Measurements from ENCODE around the gene KAT6B. TPM values are rescaled to one million over a fixed set of nuclear protein-coding genes. Genes with fewer than 3 reads are reported as not detected.

Gene KAT6B
- total RNA-seq, 2 experiments from 2014 or later: 70.3 to 74.2 TPM

GRCh38 chr10:74896788-74897527 is 70.6 kb downstream of the KAT6B start:
- no peaks in the 10 kb centered on the region for H3K27me3 Mint-ChIP-seq
- H3K4me3 Mint-ChIP-seq: no peak overlapping the region
- peaks cover 25% of the 10 kb centered on the region for H3K4me1 ChIP-seq (ENCODE audit: insufficient read depth, low read length)
- H3K27me3 ChIP-seq (ENCODE audit: control insufficient read depth in 1 of 2, insufficient read depth in 2 of 2, low read length in 2 of 2): no peaks in the 10 kb centered on the region
- no peaks in the 10 kb centered on the region for H3K9me3 ChIP-seq (ENCODE audit: control insufficient read depth in 1 of 2, insufficient read depth in 1 of 2, low read length in 2 of 2)
- H3K27ac Mint-ChIP-seq: peak overlapping the region; percentile 22
- peaks cover 2% of the 10 kb centered on the region for H3K36me3 Mint-ChIP-seq (ENCODE audit: low read depth)
- intact Hi-C loops (cut with DNase I, micrococcal nuclease): no loop called here
- H3K27ac ChIP-seq (ENCODE audit: low read depth in 1 of 2, low read length in 2 of 2): no peak overlapping the region
- CTCF ChIA-PET: interaction anchor here (1.4 kb wide), 1 partner anchor 16 kb away, joined by 3 read pairs; no protein-coding TSS in a partner anchor
- no peaks in the 10 kb centered on the region for H3K9me3 Mint-ChIP-seq
- DNase-seq (no peak), ATAC-seq (ENCODE audit: poor library complexity) (no peak)
- peaks cover 67% of the 10 kb centered on the region for H3K4me1 Mint-ChIP-seq (ENCODE audit: low read depth)
- H3K4me3 ChIP-seq (ENCODE audit: low read length): no peak overlapping the region
- POLR2A ChIA-PET: interaction anchor here (0.6 kb wide), 1 partner anchor 93 kb away, joined by 3 read pairs; no protein-coding TSS in a partner anchor
- no peaks in the 10 kb centered on the region for H3K36me3 ChIP-seq (ENCODE audit: insufficient read depth, low read length)
- TF ChIP-seq CTCF (IDR thresholded peaks at IDR 0.05): no peak

DNA sequence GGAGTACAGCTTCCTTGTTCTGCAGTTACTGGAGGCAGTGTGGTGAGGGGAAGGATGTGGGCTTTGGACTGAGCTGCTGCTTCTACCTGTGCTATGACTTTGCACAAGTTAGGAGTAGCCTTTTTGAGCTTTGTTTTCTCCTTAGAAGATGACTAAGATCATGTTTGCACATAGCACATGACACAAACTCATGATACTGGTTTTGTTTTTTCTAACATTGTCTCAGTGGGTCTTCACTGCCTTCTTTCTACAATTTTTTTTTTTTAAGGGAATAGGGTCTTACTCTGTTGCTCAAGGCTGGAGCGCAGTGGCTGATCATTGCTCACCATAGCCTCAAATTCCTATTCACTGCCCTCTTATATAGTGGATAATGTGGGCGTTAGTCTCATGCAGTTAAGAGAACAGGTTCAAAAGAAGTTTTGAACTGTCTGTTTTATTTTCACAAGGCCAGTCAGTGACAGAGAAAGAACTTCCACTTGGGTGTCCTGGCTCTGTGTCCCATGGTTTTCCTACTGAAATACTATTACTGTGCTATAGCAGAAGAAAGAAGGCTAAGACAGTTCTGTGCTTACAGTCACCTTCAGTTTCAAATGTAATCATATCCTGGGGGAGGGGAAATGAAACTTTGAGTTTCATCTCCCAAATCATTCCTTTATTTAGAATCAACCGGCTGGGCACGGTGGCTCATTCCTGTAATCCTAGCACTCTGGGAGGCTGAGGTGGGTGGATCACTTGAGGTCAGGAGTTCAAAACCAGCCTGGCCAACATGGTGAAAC is 72.0 kb downstream of the KAT6B start:
- no peak overlapping the region for H3K4me3 ChIP-seq (ENCODE audit: low read length)
- DNase-seq: peak in 6 of 14 experiments; percentile 7 to 57 (median 16)
- H3K27ac ChIP-seq (ENCODE audit: low read depth in 1 of 2, low read length in 2 of 2): no peak overlapping the region
- ChIA-PET CTCF (interaction anchor here (0.7 kb wide), 2 partner anchors 12 to 51 kb away, joined by 3 read pairs; no protein-coding TSS in a partner anchor), POLR2A (interaction anchor here (0.6 to 1.0 kb wide), 4 partner anchors 44 to 120 kb away, joined by 3 to 6 read pairs (median 4); no protein-coding TSS in a partner anchor)
- Mint-ChIP-seq H3K36me3 (ENCODE audit: low read depth) (peaks cover 5% of the 10 kb centered on the region), H3K4me3 (no peak overlapping the region), H3K4me1 (ENCODE audit: low read depth) (peaks cover 78% of the 10 kb centered on the region), H3K27me3 (no peaks in the 10 kb centered on the region), H3K27ac (peak overlapping the region; percentile 4), H3K9me3 (no peaks in the 10 kb centered on the region)
- H3K4me1 ChIP-seq (ENCODE audit: insufficient read depth, low read length): peaks cover 25% of the 10 kb centered on the region
- H3K27me3 ChIP-seq (ENCODE audit: control insufficient read depth in 1 of 2, insufficient read depth in 2 of 2, low read length in 2 of 2): no peaks in the 10 kb centered on the region
- no peak for TF ChIP-seq CTCF (IDR thresholded peaks at IDR 0.05)
- intact Hi-C loops (cut with DNase I, micrococcal nuclease): no loop called here
- no peaks in the 10 kb centered on the region for H3K9me3 ChIP-seq (ENCODE audit: control insufficient read depth in 1 of 2, insufficient read depth in 1 of 2, low read length in 2 of 2)
- no peaks in the 10 kb centered on the region for H3K36me3 ChIP-seq (ENCODE audit: insufficient read depth, low read length)
- ATAC-seq (ENCODE audit: poor library complexity): peak; percentile 66

- H3K27me3 Mint-ChIP-seq: no peaks in the 10 kb centered on the region
- DNase-seq (peak in 6 of 14 experiments; percentile 4 to 76 (median 18)), ATAC-seq (ENCODE audit: poor library complexity) (peak; percentile 69)
- H3K9me3 Mint-ChIP-seq: no peaks in the 10 kb centered on the region
- no peaks in the 10 kb centered on the region for H3K27me3 ChIP-seq (ENCODE audit: control insufficient read depth in 1 of 2, insufficient read depth in 2 of 2, low read length in 2 of 2)
- peaks cover 25% of the 10 kb centered on the region for H3K4me1 ChIP-seq (ENCODE audit: insufficient read depth, low read length)
- no peaks in the 10 kb centered on the region for H3K9me3 ChIP-seq (ENCODE audit: control insufficient read depth in 1 of 2, insufficient read depth in 1 of 2, low read length in 2 of 2)
- peak overlapping the region; percentile 50 for H3K4me3 Mint-ChIP-seq
- CTCF ChIA-PET: no interaction called here
- H3K36me3 ChIP-seq (ENCODE audit: insufficient read depth, low read length): no peaks in the 10 kb centered on the region
- POLR2A ChIA-PET: no interaction called here
- H3K27ac Mint-ChIP-seq: peak overlapping the region; percentile 38
- H3K4me1 Mint-ChIP-seq (ENCODE audit: low read depth): peaks cover 91% of the 10 kb centered on the region
- no peak overlapping the region for H3K27ac ChIP-seq (ENCODE audit: low read depth in 1 of 2, low read length in 2 of 2)
- H3K4me3 ChIP-seq (ENCODE audit: low read length): no peak overlapping the region
- no peak for TF ChIP-seq CTCF (IDR thresholded peaks at IDR 0.05)
- intact Hi-C loops (cut with DNase I, micrococcal nuclease): no loop called here
- peaks cover 5% of the 10 kb centered on the region for H3K36me3 Mint-ChIP-seq (ENCODE audit: low read depth)
Measured at GRCh38 chr10:74900297-74900696, 73.9 kb downstream of the KAT6B start.

Measured in CD4-positive, alpha-beta T cell (primary cell).